ENCODE measurements around the gene PTBP1. TPM values are rescaled to one million over a fixed set of nuclear protein-coding genes. Genes with fewer than 3 reads are reported as not detected.

Gene PTBP1
- total and polyA plus RNA-seq, 9 of the 15 experiments (the other 6 are each of a cell fraction or from before 2014, with no cell fraction given): 14.0 to 759 (median 234) TPM

DNA sequence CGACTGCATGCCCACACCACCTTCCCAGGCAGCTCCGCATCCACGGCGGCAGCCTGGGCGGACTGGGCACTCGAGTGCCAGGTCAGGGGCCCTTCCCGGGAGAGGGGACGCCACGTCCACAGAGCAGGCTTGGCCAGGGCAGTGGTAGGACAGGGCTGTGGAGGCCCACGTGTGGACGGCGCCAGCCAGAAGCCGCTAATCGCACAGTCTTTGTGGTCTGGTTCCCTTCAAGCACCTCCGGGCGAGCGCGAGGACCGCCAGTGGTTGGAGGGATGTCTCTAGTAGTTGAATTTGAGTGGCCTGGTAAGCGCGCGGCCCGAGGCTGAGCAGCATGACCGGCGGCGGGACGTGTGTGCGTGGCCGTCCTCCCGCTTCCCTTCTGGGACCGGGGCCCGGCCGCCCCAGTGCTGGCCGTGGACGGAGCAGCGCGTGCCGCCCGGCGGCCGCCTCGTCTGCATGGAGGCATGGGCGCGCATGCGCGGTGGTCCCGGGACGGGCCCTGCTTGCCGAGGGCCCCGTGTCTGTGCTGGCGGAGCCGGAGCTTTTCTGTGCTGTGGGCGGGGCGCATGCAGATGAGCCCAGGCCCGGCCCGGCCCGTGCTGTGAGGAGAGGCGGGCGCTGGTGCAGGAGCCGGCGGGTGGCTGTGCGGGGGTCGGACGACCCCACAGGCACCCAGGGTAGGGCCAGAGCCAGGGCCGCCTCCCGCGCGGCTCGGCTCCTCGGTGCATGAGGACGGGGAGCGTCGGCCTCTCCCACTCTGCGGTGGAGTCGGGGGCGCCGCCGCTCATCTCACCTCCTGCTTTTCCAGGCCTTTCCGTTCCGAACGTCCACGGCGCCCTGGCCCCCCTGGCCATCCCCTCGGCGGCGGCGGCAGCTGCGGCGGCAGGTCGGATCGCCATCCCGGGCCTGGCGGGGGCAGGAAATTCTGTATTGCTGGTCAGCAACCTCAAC, 8.6 kb downstream of the PTBP1 start:
- FAIRE-seq: no peak
- ATAC-seq: no peak
- Histone ChIP-seq H3K36me3 (ENCODE audit: control insufficient read depth, insufficient read depth, low read length) (peaks cover 100% of the 10 kb centered on the region), H3K27me3 (ENCODE audit: control insufficient read depth in 2 of 2, insufficient read depth in 2 of 2, low read length in 2 of 2) (no peaks in the 10 kb centered on the region), H3K4me3 (no peak overlapping the region), H3K4me2 (ENCODE audit: insufficient read depth, low read length) (no peak overlapping the region), H2AFZ (ENCODE audit: low read depth, low read length) (no peak overlapping the region), H3K4me1 (replicated peaks in 1 of 2; ENCODE audit: control insufficient read depth in 2 of 2, insufficient read depth in 2 of 2, low read length in 2 of 2) (peaks cover 8 to 64% of the 10 kb centered on the region in 2 experiments; a peak in 4 of 5 replicates), H3K27ac (ENCODE audit: extremely low read depth, low read depth, low read length) (no peak overlapping the region), H4K20me1 (replicated peaks; ENCODE audit: control insufficient read depth, insufficient read depth, low read length) (peaks cover 37% of the 10 kb centered on the region), H3K9me3 (replicated peaks; ENCODE audit: control insufficient read depth, insufficient read depth, low read depth, low read length) (no peaks in the 10 kb centered on the region; the same call in 1 of the 2 replicates), H3K9me1 (ENCODE audit: control insufficient read depth, insufficient read depth, low read length) (peaks cover 10% of the 10 kb centered on the region), H3K9ac (ENCODE audit: insufficient read depth in 1 of 2, low read depth in 2 of 2, low read length in 2 of 2) (no peak overlapping the region), H3K79me2 (ENCODE audit: control insufficient read depth, insufficient read depth, low read length) (peaks cover 82% of the 10 kb centered on the region)
- intact Hi-C loops (cut with micrococcal nuclease): no loop called here
- WGBS (ENCODE audit: insufficient coverage, low coverage, missing lambda C conversion rate): 96% methylated on average over 36 of the region's 93 CpGs
- CTCF ChIA-PET (ENCODE audit: low intra/inter-chr PET ratio): no interaction called here
- peak; percentile 54 for TF ChIP-seq CCNT2 (IDR thresholded peaks at IDR 0.05; ENCODE audit: borderline replicate concordance, extremely low read depth, insufficient read length, low read depth, low read length)
- TF ChIP-seq DPF2 (IDR thresholded peaks at IDR 0.05): no peak
- peak; percentile 37 for TF ChIP-seq FIP1L1 (IDR thresholded peaks at IDR 0.05; ENCODE audit: low read depth, low read length, poor library complexity, severe bottlenecking)
- no peak for TF ChIP-seq ZNF445 (CRISPR knock-in tag; IDR thresholded peaks at IDR 0.05; ENCODE audit: low read depth)
- TF ChIP-seq, protein P1, sequence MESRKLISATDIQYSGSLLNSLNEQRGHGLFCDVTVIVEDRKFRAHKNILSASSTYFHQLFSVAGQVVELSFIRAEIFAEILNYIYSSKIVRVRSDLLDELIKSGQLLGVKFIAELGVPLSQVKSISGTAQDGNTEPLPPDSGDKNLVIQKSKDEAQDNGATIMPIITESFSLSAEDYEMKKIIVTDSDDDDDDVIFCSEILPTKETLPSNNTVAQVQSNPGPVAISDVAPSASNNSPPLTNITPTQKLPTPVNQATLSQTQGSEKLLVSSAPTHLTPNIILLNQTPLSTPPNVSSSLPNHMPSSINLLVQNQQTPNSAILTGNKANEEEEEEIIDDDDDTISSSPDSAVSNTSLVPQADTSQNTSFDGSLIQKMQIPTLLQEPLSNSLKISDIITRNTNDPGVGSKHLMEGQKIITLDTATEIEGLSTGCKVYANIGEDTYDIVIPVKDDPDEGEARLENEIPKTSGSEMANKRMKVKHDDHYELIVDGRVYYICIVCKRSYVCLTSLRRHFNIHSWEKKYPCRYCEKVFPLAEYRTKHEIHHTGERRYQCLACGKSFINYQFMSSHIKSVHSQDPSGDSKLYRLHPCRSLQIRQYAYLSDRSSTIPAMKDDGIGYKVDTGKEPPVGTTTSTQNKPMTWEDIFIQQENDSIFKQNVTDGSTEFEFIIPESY (CRISPR knock-in tag; IDR thresholded peaks at IDR 0.05): peak; percentile 56; the same call in 1 of the 2 replicates
- TF ChIP-seq SUPT5H (IDR thresholded peaks at IDR 0.05): peak; percentile 23; the same call in 1 of the 2 replicates
- peak; percentile 13; the same call in 1 of the 2 replicates for TF ChIP-seq POLR2AphosphoS5 (IDR thresholded peaks at IDR 0.05; ENCODE audit: control insufficient read depth, insufficient read depth, low read depth, low read length)
- peak; percentile 38; the same call in 1 of the 2 replicates for TF ChIP-seq SAFB (IDR thresholded peaks at IDR 0.05; ENCODE audit: borderline replicate concordance, low read depth, low read length)
- peak; percentile 16; the same call in 1 of the 2 replicates for TF ChIP-seq ZBTB7A (IDR thresholded peaks at IDR 0.05; ENCODE audit: borderline replicate concordance, control insufficient read depth, low read depth, low read length)
- TF ChIP-seq POLR2B (IDR thresholded peaks at IDR 0.05; ENCODE audit: low read depth, partially characterized antibody): peak; percentile 22
- peak; percentile 74 for TF ChIP-seq RBFOX2 (IDR thresholded peaks at IDR 0.05; ENCODE audit: low read depth, low read length)
- TF ChIP-seq POLR2G (IDR thresholded peaks at IDR 0.05; ENCODE audit: low read depth, low read length): peak; percentile 75
- peak; percentile 92 for TF ChIP-seq RBM22 (IDR thresholded peaks at IDR 0.05; ENCODE audit: low read depth, low read length, poor library complexity, severe bottlenecking)
- no peak for TF ChIP-seq SRSF7 (optimal IDR thresholded peaks at IDR 0.05; ENCODE audit: low read depth, low read length)
- TF ChIP-seq MTA1 (IDR thresholded peaks at IDR 0.05; ENCODE audit: borderline replicate concordance): no peak
- DNase-seq (ENCODE audit: extremely low read depth in 1 of 4, low spot score in 3 of 4): peak in 2 of 4 experiments; percentile 41 to 42
- BruUV-seq (replicated peaks): no TSS peak
- POLR2A ChIA-PET: interaction anchor here (0.5 to 1.4 kb wide), 5 partner anchors 9 to 26 kb away, joined by 3 to 5 read pairs (median 4); partner anchors contain the start of gene PTBP1
- in situ Hi-C loops (cut with MboI): no loop called here

Data from K562 (cell line).